HG03060 (cell line): ENCODE data around the gene PPP1R3G.

Experiments
- ATAC-seq: cut with Tn5 transposase; IDR thresholded peaks from one replicate; pipeline ENCODE4 v1.9.1; 2021; ENCODE audit warnings: low read depth, moderate number of reproducible peaks; ENCODE audit not compliant: unreplicated experiment

Gene PPP1R3G

DNA sequence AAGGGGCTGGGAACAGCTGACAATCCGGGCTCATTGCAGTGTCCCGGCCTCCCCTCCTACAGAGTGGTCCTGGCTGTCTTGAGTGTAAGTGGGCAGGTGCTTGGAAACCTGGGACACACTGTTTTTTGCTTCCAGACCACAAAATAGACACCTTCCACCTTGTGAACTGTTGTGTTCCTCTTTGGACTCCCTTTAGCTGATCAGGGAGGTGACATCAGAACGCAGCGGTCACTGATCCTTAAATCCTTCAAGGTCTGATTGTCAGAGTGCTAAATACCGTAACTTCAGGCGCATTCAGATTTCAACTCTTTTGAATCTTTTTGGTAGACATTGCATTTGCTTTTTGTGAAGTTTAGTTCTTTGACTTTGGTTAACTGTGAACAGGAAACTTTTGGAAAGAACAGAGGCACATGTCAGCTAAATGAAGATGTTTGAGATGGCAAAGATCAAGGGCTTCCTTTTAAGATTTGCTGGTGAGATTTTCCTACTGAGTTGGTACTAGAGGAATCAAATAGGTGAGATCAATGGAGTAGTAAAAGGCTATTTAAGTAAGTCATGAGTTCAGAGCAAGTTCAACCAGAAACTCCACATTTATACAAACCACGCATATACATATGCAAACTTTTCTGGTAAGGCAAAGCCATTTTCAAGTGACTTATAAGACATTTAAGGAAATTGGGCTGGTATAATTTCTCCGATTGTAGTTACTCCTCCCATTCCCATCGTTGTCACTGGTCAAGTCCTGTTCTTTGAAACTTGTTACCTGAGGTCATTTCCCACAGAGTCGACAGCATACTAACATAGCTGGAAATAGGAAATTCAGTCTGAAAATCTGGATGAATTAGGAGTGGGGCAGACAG lies 6.3 kb downstream of the PPP1R3G start:
- ATAC-seq: no peak

DNA sequence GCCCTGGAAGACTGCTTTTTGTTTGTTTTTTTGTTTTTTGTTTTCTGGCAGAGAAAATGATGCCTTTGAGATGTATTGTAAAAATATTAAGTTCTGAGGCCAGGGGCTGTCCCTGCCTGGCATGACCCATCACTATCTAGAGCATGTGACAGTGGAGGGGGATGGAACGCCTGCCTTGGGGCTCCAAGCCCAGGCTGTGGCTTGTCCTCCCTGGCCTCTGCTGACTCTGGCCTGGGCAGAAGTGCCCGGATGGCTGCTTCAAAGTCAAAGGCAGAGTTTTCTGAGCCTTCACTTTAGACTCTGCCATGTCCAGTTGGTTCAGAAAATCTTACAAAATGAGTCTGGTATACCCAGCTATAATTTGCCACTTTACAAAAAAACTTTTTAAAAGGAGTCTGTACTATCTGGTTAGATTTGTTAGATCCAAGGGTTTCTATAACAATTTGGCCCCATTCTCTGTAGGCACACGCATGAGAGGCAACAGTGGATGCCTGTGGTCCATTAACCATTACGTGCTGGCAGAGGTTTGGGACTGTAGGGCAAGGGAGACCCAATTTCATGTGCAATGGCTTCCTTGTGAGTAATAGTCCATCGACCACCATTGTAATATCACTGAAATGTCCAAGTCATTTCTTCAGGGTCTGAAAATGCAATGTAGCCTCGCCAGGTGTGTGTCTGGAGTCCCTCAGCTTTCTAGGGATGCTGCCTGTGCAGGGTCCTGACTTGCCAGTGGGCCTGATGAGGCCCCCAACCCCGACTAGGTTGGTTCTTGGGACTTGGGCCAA lies 8.3 kb downstream of the PPP1R3G start:
- ATAC-seq: no peak

DNA sequence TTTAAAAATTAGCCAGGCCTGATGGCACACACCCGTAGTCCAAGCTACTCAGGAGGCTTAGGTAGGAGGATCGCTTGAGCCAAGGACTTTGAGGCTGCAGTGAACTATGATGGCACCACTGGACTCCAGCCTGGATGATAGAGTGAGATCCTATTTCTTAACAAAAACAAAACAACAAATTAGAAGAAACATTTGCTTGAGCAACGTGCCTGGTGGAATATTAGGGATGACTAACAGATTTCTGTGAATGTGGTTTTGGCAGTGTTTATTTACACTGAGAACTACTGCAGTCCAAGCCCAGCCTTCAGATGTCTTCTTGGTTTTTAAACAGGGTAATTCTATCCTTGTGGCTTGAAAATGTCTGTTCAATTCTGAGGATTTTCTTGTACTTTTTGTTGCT lies 9.2 kb downstream of the PPP1R3G start:
- ATAC-seq: no peak

DNA sequence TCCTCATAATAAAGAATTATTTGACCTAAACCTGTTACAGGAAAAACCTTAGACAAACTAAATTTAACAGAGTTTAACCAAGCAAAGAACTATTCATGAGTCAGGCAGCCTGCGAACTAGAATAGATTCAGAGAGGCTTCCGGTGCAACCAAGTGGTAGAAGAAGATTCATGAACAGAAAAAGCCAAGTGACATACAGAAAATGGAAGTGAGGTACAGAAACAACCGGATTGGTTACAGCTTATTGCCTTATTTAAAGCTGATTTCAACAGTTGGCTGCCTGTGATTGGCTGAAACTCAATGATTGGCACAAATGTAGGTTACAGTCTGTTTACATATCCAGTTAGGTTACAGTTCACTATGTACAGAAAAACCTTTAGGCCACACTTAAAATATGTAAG lies 10.1 kb downstream of the PPP1R3G start:
- ATAC-seq: peak; percentile 79

DNA sequence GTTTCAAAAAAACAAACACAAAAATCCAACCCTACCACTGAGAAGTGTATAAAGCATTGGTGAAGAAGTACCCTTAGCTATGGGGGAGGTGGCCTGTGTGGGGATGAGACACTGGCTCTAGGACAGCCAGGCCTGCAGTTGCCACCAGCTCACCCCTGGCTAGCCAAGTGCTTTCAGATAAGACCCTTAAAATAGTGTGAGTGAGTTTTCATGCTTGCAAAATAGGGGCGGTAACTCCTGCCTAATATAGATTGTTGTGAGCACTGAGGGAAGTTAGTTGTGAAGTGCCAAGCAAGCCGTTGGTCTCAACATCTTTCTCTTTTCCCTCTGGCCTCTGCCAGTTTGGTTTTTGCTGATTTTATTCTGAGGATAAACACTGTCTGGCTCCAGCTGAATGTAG lies 11.3 kb downstream of the PPP1R3G start:
- no peak for ATAC-seq

DNA sequence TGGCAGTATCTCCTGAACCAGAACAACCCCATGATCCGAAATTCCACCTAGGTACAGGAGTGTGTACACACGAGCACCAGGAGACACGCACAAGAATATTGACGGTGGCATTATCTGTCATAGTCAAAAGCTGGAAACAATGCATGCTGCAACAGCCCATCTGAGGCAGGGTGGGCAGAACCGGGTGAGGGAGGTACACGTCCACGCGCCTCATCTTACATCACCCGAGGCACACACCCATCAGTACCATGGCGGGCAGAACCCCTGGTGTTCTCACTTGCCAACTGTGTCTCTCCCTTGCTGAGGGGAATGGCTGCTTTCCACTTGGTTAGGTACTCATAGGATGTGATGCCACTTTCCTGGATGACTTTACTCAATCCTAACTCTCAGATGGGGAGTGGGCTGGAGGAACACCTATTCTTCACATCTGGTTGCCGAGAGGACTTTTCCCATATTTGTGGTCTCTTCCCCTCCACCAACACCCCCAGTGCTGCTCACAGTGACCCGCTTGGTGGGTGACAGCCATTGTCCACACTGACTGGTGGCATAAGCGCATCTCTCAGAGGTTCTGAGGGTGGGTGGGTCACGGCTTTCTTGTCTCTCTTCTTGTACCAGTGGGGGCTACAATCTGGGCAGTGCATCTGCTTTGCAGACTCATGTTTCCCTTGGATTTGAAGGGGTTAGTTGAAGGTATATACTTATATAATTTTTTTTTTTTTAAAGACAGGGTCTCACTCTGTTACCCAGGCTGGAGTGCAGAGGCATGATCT lies 13.5 kb downstream of the PPP1R3G start:
- no peak for ATAC-seq

DNA sequence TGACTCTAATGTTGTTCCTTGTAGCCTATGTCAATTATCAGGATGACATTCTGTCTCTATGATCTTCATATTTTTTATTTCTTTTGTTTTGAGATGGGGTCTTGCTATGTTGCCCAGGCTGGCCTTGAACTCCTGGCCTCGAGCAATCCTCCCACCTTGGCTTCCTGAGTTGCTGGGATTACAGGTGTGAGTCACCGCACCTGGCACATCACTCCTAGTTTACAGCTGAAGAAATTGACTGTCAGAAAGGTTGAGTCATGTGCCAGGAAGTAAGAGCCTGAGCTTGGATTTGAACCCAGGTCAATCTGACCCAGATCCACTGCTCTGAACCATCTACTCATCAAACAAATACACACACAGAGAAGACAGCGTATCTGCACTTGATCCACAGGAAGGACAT lies 14.4 kb downstream of the PPP1R3G start:
- ATAC-seq: no peak

DNA sequence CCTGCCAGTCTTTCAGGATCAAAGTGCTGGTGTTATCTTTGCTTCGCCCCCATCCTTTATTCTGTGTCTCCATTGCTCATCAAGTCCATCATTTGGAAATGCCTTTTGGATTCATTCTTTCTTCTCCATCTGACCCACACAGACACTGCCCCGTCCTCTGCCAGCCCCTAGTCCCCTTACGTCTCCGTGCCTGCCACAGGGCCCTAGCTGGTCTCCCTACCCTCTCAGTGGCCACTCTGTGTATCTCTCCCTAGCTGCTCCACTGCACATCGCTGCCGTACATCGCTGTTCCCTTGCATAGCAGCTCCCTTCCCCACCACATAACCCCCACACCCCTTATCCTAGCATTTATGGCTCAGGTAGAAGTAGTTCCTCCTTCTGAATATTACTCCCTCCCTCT lies 15.7 kb downstream of the PPP1R3G start:
- no peak for ATAC-seq

DNA sequence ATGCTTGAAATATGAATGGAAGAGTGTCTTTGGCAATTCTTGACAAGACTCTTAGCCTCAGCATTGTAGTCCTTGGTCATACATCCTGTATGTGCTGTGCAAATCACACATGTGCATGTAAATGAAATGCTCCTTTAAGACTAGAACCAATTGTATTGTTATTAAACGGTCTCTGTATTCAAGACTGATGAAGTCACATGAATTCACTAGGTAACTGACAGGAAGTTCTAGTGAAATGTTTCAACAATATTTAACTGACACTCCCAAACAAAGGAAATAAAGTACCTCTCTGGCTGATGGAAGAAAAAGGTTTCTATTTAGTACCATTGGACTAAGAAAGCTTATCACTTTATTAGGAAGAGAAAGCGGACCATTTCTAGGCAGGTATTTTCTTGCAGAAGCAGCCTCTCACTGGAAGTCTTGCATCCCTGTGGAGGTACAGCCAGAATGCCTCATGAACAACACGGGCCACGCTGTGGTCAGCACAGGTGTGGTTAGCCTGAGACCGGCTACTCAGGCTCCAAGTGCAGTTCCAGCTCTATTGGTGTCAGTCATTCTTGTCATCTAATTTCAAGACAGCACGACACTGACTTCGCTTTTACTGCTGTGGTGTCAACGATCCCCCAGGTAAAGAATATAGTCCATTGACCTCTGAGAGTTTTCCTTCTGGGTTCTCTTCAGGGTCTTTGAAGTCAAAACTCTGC lies 17.3 kb downstream of the PPP1R3G start:
- ATAC-seq: no peak

DNA sequence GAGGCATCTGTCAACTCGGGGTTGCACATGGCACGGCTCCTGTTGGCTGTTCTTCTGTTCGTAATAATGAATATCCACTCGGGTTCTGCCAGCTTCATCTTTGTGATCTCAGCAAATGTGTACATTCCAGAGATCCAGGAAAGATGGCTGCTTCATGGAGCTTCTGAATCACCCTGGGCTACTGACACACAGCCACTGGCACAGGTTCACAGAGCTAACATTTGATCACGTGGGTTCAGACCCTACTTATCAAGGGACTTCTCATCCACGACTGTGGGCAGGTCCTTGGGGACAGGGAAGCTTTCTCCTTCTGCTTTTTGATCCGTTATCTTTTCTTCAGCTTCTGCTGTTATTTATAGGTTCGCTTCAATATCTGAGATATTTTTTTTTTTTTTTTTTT lies 18.1 kb downstream of the PPP1R3G start:
- no peak for ATAC-seq

DNA sequence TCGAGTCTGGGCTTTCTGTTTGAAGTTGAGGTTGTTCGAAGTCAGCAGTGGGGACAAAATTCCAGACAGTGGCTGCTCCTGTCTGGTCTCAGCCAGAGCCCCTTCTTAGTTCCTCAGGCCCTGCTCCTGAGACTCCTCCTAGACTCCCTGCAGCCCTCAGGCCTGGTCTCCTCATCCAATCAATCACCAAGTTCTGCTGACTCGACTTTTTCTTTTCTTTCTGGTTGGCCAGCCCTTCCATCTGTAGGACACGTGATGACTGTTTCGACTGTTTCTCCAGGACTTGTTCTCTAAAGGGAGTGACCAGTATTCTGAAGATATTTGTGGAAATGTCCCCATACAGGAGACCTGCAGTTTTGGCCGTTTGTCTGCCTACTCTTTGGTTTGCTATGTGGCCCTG lies 19.5 kb downstream of the PPP1R3G start:
- ATAC-seq: no peak

DNA sequence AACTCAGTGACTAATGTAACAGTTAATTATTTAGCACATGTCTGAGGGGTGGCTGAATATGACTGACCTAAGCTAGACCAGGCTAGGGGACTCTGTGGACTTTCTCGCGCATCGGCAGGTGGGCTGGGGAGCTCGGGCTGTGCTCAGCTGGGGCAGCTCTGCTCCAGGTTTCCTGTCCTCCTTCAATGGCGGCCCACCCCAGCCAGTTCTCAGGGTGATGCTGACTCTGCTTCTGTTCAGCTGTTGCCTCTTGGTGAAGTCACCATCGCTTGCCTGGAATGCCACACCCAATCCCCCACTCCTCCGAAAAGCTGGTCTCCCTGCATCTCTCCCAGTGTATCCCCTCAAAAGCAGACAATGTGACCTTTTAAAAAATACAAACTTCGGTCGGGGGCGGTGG lies 20.0 kb downstream of the PPP1R3G start:
- no peak for ATAC-seq

DNA sequence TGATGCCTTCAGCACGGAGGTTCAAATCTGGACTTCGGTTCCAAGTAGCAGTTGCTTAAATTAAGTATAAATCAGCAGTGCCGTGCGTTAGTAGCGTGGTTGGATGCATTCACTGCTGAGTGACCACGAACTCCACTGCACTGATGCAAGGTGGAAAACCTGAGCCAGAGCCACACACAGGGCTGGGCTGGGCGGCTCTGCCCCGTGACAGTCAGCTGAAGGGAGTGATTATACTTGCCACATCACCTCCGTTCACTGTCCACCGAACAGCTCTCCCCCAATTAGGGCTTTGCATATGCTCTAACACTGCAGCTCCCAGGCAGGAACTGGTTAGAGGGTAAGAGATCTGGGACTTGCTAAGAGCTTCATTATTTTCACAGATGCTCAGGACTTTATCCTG lies 22.2 kb downstream of the PPP1R3G start:
- no peak for ATAC-seq

DNA sequence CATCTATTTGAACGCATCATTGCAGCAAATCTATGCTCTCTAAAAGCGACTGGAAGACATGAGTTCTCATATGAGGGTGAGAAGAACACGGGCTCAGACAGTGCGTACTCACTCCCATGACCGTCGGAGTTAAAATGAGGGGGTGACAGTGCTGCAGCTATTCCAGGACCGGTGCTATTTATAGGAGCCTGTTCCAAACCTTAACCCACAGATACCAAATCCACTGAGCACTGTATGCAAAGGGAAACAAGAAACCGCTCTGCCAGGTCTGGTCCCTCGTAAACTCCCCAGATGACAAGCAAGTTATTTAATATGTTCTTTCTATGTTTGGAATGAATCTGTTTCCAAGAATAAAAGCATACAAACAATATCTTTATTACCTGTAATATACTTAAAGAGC lies 22.9 kb downstream of the PPP1R3G start:
- ATAC-seq: no peak

DNA sequence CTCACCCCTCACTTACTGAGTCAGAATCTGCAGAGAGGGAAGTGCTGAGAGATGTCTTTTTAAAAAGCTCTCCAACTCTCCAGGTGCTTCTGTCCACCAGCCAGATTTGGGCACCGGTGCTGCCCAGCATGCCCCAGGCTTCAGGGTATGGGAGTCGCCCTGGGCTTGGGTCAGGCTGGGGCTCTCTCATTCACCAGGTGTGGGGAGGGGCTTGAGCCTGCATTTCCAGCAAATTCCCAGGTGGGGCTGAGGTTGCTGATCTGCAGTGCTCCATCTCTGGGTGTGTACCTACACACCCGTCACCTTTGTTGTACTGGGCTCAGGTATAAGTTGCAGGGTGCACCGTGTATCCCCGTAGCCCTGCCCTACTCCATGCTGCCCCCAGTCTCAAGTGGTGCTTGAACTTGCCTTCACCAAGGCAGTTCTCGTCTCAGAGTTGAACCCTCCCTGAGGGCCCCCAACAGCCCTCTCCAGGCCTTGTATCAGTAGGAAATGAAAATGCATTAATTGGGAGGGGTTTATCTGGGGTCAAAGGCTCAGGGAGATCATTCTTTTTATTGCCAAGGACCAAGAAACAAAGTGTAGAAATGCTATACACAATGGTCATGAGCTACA lies 23.5 kb downstream of the PPP1R3G start:
- no peak for ATAC-seq

DNA sequence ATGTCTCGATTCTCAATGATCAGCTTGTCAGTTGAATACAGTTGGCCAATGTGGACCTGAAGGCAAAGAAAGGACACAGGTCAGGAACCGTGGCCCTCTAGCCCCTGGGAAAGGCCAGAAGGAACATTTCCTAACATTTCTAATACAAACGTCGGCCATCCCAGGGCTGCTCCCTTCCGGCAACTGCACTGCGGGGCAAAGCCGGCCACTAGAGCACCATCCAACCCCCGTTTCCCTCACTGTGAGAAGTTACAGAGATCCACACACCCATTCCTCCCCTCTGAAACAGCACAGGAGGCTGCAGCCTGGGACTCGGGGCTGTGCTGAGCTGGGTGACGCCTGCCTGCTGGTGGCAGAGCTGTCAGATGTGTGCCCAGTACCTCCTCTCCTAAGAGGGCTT lies 24.3 kb downstream of the PPP1R3G start:
- no peak for ATAC-seq

DNA sequence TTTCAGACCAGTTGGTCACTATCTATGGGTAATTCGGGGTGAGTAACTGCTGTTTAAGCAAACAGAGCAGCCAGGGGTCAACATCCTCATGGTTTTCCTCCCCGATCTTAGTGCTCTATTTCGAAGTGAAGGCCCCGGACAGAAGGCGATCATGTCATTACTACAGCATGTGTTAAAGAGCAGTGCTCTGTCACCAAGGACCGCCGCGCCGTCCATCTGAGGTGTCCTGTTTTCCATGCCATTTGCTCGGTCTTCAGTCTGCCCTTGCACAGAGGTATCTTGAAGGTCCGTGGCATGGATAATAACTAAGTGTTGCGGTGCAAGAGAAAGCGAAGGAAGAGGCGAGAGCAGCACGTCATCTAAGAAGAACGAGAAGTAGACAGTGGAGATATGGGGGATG lies 25.1 kb downstream of the PPP1R3G start:
- no peak for ATAC-seq

DNA sequence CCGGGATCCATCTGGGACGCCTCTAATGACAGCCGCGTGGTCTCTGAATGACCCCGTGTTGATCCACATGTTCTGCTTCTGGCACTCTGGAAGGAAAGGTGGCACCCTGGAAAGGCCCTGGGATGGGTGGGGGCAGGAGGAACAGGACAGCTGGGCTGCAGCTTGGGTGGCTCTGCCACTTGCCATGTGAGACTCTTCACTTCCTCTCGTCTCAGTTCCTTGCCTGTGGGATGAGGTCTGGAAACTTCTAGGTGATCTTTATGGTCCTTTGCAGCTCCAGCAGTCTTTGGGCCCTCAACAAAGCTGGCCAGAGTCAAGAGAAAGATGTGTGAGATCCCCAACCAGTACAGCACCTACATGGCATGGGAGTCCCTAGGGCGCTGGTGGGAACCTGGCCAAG lies 26.5 kb downstream of the PPP1R3G start:
- no peak for ATAC-seq

DNA sequence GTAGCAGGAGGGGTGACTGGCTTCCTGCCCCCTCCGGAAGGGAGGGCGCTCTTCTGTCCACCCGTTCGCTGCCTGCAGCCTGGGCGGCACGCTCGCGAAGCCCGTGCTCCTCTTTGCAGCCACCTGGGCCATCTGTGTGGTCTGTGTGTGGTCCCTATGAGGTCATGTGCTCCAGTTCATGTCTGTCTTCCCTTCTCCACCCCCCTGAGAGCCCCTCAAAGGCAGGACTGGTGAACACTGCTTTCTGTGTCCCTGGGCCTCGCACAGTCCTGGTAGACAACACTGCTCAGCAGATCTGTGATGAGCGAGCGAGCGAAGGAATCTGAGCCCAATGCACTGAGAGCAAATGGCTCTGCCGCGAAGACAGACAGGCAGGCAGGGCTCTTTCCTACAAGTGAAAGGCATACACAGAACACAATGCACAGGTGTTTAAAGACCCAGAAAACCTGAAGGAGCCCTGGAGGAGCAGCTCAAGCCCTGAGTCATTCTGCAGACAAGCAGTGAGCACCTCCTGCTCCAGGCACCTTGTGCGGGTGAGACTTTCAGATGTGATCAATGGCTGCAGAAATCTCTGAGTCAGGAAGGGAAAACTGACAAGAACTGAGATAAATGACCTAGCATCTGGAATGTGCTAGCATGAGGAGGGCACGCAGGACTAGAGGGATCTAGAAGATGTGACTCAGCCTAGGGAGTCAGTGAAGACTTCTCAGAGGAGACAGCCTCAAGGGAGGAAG lies 27.1 kb downstream of the PPP1R3G start:
- no peak for ATAC-seq

DNA sequence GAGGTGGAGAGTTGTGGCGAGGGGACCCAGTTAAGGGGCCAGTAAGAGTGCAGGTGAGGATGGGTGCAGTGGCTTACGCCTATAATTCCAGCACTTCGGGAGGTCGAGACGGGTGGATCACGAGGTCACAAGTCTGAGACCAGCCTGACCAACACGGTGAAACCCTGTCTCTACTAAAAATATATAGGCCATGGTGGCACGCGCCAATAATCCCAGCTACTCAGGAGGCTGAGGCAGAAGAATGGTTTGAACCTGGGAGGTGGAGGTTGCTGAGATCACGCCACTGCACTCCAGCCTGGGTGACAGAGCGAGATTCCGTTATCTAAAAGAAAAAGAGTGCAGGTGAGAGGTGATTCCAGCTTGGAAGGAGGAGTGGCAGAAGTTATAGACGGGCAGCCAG lies 28.0 kb downstream of the PPP1R3G start:
- ATAC-seq: no peak
